Measurements from ENCODE around the gene UPF3A.

UPF3A gene, protein sequence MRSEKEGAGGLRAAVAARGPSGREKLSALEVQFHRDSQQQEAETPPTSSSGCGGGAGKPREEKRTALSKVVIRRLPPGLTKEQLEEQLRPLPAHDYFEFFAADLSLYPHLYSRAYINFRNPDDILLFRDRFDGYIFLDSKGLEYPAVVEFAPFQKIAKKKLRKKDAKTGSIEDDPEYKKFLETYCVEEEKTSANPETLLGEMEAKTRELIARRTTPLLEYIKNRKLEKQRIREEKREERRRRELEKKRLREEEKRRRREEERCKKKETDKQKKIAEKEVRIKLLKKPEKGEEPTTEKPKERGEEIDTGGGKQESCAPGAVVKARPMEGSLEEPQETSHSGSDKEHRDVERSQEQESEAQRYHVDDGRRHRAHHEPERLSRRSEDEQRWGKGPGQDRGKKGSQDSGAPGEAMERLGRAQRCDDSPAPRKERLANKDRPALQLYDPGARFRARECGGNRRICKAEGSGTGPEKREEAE

DNA sequence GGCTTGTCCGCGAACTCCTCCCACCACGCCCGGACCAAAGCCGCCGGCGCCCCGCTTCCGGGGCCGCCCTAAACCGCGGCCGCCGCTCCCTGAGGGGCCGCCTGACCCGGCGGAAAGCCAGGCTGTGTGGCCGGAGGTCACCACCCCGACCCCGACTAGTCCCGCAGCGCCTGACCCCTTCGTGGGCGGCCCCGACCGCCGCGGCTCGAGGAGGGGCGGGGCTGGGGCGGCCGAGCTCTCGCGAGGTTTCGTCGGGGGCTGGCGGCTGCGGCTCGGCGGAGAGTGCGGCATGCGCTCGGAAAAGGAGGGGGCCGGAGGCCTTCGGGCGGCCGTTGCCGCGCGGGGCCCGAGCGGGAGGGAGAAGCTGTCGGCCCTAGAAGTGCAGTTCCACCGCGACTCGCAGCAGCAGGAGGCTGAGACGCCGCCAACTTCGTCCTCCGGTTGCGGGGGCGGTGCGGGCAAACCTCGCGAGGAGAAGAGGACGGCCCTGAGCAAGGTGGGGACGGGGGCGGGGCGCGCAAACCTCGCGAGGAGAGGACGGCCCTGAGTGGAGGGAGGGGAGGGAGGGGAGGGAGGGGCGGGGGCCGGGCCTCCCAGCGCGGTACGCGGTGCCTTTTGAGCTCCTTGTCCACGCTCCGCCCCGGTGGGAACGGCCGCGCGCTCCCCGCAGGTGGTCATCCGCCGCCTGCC lies at the start of gene UPF3A:
UPF3A (plus strand) TSS at position 251 of the 690 bp plus-strand sequence; CDS start at position 290, 39 bp downstream.
- DNase-seq = peak; percentile 85

DNA sequence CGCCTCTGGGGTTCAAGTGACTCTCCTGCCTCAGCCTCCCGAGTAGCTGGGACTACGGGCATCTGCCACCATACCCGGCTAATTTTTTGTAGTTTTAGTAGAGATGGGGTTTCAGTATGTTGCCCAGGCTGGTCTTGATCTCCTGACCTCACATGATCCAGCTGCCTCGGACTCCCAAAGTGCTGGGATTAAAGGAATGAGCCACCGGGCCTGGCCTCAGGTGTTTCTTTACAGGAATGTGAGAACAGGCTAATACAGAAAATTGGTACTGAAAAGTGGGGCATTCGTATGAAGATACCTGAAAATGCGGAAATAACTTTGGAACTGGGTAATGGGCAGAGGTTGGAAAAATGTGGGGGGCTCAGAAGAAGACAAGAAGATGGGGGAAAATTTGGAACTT lies 49.5 kb upstream of the UPF3A start:
- DNase-seq = no peak

DNA sequence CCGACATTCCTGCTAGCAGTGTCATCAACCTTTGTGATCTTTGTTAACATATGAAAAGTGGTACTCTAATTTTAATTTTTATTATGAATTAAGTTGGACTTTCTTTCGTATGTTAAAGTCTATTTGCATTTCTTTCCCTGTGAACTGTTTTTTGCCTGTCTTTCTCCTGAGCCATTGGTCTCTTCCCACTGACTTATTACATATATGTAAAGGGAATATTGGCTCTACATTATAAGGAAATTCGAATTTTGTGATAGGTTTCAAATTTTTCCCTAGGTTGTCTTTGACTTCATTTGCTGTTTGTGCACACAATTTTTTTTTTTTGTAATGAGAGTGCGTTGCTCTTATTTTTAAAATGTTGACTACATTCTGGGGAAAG lies 47.1 kb upstream of the UPF3A start:
- no peak for DNase-seq

DNA sequence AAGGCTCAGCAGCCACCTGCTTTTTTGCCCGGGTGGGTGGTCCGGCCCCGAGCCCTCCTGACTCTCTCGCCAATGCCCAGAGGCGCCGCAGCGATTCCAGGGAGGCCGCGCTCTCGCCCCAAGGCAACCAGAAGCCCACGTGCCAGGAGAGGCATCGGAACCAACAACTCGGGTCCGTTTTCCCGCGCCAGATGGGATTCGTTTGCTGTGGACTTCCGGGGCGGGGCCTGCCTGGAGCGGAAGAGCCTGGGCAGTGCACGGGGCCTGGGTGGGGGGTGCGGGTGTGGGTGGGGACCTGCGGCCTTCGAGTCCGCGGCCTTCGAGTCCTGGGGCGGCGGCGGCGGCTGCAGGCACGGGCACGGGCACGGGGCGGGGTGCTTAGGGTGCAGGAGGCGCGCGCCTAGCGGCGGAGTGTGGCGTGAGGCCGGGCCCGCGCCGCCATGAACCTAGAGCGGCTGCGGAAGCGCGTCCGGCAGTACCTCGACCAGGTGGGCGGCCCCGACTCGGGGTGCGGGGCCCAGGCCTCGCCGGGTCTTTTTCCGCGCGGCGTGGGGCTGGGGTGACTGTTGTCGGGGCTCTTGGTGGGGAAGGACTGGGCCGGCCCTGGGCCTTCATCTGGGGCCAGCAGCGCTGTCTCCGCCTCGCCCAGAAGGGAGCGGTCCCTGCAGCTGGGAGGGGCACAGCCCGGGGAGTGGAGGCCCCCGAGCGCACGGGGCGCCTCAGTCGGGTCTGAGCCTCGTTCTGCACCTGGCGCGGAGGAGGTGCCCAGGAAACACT lies 46.6 kb upstream of the UPF3A start, which contains the start of gene CDC16:
CDC16 (plus strand) TSS at position 253 of the 777 bp plus-strand sequence; CDS start at position 441, 188 bp downstream.
- peak; percentile 90 for DNase-seq

DNA sequence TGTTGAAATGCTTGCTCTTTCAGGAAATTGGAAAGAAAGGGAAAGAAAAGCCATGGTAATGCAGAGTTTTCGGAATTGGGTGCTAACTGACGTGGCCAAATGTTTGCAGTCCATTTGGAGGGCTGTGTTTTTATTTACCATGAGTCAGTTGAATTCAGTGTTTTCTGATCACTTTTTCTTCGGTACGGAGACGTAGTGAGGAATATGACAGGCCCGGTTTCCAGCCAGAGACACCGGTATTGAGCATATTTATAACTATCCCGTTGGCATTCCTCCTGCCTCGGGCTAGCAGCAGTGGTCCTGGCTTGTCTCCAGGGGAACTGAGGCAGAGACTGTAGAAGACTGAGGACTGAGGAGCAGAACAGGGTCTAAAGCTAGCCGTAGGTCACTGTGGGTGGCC lies 45.7 kb upstream of the UPF3A start:
- peak; percentile 2 for DNase-seq

DNA sequence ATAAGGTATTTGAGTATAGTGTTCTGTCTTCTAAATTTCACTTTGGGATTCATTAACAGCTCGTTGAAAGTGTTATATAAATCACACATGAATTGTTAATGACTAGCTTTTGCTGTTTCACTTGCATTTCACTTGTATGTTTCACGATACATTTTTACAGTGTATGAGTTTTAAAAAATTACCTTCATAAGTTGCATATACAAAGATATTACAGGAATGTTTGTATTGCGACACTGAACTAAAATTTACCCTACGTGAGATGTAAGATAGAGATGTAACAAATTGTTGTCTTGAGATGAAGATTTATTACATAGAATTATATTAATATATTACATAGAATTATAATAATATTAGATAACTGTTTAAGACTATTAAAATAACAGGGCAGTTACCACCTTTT lies 45.2 kb upstream of the UPF3A start:
- DNase-seq = no peak

DNA sequence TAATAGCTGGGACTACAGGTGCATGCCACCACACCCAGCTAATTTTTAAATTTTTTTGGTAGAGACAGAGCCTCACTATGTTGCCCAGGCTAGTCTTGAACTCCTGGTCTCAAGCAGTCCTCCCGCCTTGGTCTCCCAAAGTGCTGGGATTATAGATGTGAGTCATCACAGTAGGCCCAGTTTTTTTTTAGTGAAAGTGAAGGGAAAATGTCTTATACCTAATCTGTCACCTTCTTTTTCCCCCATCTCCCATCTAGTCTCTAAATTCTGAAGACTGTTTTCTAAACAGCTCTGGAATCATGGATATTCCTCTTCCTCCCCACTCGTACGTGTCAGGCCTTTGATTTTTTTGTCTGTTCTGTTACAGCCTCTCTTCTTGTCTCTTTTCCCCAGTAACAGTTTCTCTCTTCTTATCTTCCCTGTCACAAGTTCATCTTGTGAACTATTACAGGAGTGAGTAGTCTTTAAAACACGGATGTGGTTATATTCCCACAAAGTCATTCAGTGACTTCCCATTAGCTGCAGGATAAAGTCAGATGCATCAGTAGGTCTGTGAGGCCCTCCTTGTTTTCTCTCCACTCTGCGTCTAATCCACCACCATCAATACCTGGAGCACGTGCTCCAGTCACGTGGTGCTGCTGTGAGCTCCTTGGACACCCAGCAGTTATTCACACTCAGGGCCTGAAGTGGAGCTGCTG lies 43.8 kb upstream of the UPF3A start:
- no peak for DNase-seq

DNA sequence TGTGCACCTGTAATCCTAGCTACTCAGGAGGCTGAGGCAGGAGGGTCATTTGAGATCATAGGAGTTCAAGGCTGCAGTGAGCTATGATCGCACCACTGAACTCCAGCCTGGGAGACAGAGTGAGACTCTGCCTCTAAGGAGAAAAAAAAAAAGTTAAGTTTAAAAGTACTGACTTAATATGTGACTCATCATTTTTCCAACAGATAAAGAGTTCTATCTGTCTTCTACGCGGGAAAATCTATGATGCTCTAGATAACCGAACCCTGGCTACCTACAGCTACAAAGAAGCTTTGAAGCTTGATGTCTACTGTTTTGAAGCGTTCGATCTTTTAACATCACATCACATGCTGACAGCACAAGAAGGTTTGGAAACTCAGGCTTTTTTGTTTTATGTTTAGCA lies 39.5 kb upstream of the UPF3A start:
- DNase-seq = no peak

DNA sequence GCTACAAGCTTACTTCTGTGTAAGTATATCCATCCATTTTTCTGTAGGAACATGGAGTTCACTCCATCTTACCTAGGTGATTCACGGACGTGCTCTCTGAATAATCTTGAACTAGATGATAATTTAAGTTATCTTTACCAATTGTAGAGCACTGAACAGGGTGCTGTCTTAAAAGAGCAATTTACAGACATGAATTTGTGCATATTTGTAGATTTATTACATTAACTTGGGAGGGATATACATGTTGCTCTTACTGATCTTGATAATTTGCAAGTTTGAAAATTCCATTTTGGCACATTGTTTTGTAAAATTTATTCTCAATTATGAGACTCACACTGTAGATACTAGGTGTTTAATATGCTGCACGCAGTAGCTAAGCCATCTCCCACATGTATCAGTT lies 37.4 kb upstream of the UPF3A start:
- DNase-seq = no peak

DNA sequence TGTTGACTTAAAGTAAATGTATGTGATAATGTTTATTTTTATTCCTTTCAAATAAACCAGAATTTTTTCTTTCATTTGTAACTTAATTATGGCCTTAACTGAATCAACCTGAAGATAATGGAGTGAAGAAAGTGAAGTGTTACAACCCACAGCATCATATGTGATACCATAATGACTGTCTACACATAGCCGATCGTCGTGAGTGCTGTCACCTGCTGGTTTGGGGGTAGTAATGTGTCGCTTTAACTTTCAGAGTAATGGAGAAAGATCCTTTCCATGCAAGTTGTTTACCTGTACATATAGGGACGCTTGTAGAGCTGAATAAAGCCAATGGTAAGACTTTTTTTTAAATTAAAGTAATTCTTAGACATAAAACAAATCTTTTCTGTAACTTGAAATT lies 36.8 kb upstream of the UPF3A start:
- DNase-seq = no peak

DNA sequence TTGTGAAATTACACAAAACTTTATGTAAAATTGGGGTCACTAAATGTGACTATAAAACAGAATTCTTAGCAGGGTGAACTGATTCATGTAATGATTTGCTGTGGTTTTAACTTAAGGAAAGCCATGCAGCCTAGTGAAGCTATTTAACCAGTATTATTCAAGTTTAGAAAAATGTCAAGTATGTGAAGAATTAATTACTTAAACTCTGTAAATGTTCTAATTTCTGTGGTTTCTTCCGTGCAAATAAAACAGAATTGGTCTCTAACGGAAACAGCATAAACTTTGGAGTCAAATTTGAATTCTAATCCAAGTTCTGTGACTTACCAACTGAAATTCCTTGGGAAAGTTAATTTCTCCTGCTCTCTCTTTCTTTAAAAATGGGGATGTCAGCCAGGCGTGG lies 33.4 kb upstream of the UPF3A start:
- no peak for DNase-seq

DNA sequence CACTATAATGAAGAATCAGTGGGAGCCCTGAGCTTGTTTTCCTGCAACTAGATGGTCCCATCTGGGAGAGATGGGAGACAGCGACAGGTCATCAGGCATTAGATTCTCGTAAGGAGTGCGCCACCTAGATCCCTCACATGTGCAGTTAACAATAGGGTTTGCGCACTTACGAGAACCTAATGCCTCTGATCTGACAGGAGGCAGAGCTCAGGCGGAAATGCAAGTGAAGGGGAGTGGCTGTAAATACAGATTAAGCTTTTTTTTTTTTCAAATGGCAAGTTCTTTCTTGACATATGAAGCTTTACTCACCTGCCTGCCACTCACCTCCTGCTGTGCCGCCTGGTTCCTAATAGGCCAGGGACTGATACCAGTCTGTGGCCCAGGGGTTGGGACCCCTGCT lies 32.3 kb upstream of the UPF3A start:
- DNase-seq = peak; percentile 1

DNA sequence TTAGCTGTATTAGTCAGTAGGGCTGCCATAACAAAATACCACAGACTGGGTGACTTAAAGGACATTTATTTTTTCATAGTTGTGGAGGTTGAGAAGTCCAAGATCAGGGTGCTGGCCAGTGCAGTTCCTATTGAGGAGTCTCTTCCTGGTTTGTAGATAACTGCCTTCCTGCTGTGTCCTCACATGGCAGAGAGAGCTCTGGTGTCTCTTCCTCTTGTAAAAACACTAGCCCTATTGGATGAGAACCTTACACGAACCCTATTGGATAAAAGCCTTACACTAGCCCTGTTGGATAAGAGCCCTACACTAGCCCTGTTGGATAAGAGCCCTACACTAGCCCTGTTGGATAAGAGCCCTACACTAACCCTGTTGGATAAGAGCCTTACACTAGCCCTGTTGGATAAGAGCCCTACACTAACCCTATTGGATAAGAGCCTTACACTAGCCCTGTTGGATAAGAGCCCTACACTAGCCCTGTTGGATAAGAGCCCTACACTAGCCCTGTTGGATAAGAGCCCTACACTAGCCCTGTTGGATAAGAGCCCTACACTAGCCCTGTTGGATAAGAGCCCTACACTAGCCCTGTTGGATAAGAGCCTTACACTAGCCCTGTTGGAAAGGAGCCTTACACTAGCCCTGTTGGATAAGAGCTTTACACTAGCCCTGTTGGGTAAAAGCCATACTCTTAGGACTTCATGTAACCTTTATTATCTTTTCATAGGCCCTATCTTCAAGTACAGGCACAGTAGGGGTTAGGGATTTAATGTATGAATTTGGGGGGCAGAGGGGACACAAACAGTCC lies 29.6 kb upstream of the UPF3A start:
- DNase-seq = peak; percentile 22

DNA sequence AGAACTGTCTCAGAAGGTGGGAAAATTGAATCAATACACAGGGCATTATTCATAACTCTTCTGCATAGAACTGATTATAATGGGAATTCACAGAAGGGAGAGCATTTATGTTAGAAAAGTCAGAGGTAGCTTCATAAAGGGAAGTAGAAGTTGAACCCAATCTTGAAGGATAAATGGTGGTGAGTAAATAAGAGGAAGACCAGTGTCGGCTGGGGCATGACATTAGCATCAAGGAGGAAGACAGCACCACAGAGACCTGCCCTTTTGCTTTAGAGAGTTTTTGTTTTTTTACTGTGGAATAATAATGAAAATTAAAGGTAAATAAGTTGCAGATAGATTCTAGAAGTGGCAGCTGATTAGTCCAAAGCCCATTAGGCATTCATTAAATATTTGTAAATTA lies 24.9 kb upstream of the UPF3A start:
- DNase-seq = no peak

DNA sequence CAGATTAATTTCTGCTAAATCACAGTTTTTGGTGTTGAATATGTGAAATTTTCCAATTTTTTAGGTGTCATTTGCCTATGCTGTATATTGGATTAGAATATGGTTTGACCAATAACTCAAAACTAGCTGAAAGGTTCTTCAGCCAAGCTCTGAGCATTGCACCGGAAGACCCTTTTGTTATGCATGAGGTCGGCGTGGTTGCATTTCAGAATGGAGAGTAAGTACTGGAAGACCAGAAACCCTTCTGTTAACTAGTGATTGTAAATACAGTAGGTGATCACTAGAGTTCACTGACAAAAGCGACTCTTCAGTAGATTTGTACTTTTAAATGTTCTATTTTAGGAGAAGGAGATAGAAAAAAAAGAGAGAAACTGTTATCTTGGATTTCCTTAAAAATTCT lies 24.4 kb upstream of the UPF3A start:
- no peak for DNase-seq

DNA sequence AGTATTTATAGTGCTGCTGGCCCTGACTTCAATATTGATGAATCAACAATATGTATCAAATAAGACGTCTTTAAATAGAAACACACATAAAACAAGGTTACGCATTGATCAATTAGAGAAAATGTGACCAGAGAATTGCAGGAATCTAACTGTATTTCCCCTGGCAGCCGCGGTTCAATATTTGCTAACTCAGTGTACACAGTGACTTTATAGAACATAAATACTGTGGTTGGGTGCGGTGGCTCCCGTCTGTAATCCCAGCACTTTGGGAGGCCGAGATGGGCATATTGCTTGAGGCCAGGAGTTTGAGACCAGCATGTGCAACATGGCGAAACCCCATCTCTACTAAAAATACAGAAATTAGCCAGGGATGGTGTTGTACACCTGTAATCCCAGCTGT lies 22.8 kb upstream of the UPF3A start:
- DNase-seq = peak; percentile 52

DNA sequence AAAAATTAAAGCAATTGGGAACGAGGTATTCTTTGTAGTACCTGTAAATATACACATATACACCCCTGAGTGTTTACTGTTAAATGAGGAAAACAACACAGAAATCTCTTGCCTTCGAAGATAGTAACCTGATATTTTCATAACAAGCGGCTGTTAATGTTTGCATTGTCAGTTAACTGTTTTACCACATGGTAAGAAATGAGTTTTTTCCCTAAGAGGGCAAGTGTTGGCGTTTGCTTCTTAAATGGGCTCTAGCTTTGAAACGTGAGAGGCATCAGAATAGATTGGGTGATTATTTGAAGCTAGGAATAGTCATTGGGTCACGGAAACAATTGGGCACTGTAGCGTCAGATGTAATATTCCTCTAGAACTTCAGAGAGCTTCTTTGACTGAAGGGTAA lies 22.0 kb upstream of the UPF3A start:
- DNase-seq = peak; percentile 42

DNA sequence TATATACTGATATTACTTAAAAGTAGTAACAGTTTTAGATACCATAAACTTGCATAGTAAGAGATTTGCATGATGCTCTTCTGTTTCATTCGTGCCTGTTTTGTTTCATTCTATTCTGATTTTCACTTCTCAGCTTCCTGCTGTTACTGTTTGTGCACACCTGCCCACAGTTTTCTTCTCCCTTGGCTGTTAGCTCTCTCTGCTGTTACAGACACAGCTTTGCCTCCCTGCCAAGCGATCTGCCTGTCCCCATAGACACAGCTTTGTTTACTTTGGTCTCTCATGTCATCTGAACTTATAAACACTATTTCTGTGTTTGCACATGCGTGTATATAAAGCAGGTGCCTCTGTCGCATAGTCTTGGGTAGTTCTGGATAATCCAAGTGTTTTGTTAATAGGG lies 21.4 kb upstream of the UPF3A start:
- peak; percentile 82 for DNase-seq

DNA sequence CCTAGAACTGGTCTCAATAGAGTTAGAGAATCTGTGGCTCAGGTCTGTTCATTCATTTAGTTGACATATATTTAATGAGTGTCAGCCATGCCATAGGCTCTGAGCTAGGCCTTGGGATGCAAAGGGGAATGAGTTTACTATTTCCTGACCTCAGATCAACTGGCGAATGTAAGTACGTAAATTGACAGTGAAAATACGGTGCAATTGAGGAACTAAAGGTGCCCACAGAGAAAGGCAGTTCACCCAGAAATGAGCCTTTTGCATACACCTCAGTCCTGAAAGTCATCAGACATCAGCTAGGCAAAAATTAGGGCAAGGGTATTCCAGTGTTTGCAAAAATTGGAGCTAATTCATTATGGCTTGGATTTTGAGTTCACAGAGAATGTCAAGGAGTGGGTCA lies 20.6 kb upstream of the UPF3A start:
- no peak for DNase-seq

DNA sequence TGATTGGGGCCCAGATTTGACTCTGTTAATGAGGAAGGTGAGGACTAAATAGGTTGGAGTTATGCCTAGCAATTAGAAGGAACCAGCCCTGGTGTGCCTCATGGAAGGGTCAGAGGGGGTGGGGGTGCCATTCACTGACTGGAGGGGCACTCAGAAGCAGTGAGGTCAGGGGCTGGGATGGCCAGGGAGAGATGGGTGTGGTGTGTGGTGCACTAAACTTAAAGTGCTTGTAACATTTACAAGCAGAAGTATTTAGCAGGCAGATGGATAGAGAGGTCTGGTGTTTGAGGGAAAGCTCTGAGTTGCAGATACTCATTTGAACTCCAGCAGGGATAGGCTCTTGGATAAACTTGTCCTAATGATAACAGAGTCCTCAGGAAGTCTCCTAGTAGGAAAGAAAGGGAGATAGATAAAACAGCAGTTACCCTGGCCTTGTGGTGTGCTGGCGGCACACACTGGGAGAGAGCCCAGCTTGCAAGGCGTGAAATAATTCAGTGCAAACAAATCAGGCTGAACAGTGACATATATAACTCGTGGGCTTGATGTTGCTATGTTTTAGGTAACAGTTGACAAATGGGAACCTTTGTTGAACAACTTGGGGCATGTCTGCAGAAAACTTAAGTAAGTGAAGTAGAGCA lies 20.0 kb upstream of the UPF3A start:
- no peak for DNase-seq

DNA sequence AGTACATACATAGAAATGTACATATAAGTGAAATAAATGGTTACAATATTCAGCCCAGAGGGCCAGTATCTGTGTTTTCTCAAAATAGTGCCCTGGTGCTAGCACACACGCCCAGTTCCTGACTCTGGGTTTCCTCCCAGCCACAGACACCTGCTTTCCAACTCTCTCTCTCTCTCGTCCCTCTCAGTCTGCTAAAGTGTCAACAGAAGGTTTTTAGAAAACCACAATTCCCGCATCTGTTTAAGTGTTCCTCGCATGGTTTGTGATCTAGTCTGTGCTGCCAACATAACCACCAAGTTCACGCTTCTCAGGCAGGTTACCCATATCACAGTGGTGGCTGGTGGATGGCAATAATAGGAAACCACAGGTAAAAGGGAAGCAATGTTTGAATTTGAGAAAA lies 17.8 kb upstream of the UPF3A start:
- DNase-seq = no peak

Measured in DMS53 (cell line).